Epithelial cell of esophagus (primary cell): ENCODE results near the gene CLDN15.

Source experiments
- DNase-seq: peaks from one replicate; pipeline ENCODE4 v3.0.0; 2010; ENCODE audit warnings: low read depth
- H3K4me3 ChIP-seq: 2 replicates; pipeline ENCODE4 v1.5.1; 2011; ENCODE audit warnings: mild to moderate bottlenecking, low read length, control low read depth
- CTCF ChIP-seq: IDR thresholded peaks from 2 replicates; pipeline ENCODE4 v1.5.1; 2011; ENCODE audit warnings: low read depth, mild to moderate bottlenecking, low read length, control low read depth, inconsistent platforms; ENCODE audit not compliant: insufficient read depth; ENCODE audit errors: missing control alignments

CLDN15 gene

GRCh38 chr7:101231644-101232043 lies 6.0 kb downstream of the CLDN15 start:
- no peak for DNase-seq
- no peak for TF ChIP-seq CTCF
- H3K4me3 ChIP-seq = peak overlapping the region; percentile 46

GRCh38 chr7:101226721-101227120 lies 10.9 kb downstream of the CLDN15 start:
- no peak for TF ChIP-seq CTCF
- no peak overlapping the region for H3K4me3 ChIP-seq
- no peak for DNase-seq

- no peak for DNase-seq
- no peak overlapping the region for H3K4me3 ChIP-seq
- no peak for TF ChIP-seq CTCF
Measured at GRCh38 chr7:101225650-101226049, 12.0 kb downstream of the CLDN15 start.

GRCh38 chr7:101223528-101223927 lies 14.1 kb downstream of the CLDN15 start:
- H3K4me3 ChIP-seq = no peak overlapping the region
- no peak for TF ChIP-seq CTCF
- no peak for DNase-seq

- DNase-seq = no peak
- H3K4me3 ChIP-seq = no peak overlapping the region
- no peak for TF ChIP-seq CTCF
Measured at GRCh38 chr7:101222275-101222830, 15.2 kb downstream of the CLDN15 start.

GRCh38 chr7:101220295-101220694 lies 17.3 kb downstream of the CLDN15 start:
- no peak for DNase-seq
- TF ChIP-seq CTCF = no peak
- no peak overlapping the region for H3K4me3 ChIP-seq
